Duodenal mucosa (tissue), 2 donors: Measurements from ENCODE around the gene VSIR.

Source experiments
- H3K27ac ChIP-seq: one replicate; pipeline ENCODE4 v1.7.0; 2013; ENCODE audit warnings: low read depth, low read length
- H3K27me3 ChIP-seq, 2 donors: one replicate each; pipeline ENCODE4 v1.7.0; 2013; ENCODE audit warnings: low read length in 2 of 2, control low read depth in 1 of 2; ENCODE audit not compliant: insufficient read depth in 2 of 2, control insufficient read depth in 1 of 2
- H3K36me3 ChIP-seq, 2 donors: one replicate each; pipeline ENCODE4 v1.7.0; 2013; ENCODE audit warnings: low read length in 2 of 2, control low read depth in 1 of 2; ENCODE audit not compliant: insufficient read depth in 2 of 2, control insufficient read depth in 1 of 2
- H3K4me1 ChIP-seq, 2 donors: one replicate each; pipeline ENCODE4 v1.7.0; 2013; ENCODE audit warnings: low read length in 2 of 2, control low read depth in 1 of 2; ENCODE audit not compliant: insufficient read depth in 2 of 2, control insufficient read depth in 1 of 2
- H3K4me3 ChIP-seq, 2 donors: one replicate each; pipeline ENCODE4 v1.7.0; 2013; ENCODE audit warnings: low read length in 2 of 2, low read depth in 1 of 2
- H3K9ac ChIP-seq, 2 donors: one replicate each; pipeline ENCODE4 v1.7.0; 2013; ENCODE audit warnings: low read length in 2 of 2, low read depth in 1 of 2
- H3K9me3 ChIP-seq, 2 donors: one replicate each; pipeline ENCODE4 v1.7.0; 2013; ENCODE audit warnings: low read length in 2 of 2, control low read depth in 1 of 2; ENCODE audit not compliant: control insufficient read depth in 1 of 2

Gene VSIR

DNA sequence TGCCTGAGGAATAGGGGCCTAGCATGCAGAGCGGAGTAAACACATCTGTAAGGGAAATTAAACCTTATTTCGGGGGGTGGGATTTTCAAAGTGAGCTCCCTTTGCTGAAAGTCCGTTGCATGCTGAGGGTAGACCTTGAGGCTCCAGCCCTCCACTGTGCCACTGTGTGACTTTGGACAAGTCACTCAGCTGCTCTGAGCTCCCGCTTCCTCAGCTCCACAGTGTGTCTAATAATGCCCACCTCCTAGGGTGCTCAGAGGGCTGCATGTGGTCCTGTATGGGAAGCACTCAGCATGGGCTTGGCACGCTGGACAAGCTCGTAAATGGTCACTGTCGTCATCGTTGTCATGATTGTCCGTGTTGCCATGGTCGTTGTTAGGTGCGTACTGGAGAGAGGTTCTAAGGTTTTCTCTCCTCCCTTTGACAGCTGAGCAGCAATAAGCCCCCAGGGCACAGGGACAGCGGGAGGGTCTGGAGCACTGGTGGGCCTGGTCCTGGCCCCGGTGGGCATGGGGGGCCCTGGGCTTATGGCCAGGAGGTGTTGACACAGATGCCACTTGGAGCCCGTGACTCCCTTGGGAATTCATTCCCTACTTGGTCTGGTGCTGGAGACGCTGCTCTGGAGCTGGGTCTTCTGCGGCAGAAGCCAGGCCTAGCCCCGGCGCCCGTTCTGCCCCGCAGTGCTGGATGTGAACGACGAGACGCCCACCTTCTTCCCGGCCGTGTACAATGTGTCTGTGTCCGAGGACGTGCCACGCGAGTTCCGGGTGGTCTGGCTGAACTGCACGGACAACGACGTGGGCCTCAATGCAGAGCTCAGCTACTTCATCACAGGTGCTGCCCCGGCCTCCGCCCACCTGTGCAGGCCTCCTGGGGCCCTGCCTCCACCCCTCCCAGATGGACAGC, 66.9 kb downstream of the VSIR start:
- Histone ChIP-seq H3K36me3 (no peaks in the 10 kb centered on the region), H3K4me1 (peaks cover 16 to 17% of the 10 kb centered on the region in 2 donors), H3K9me3 (no peaks in the 10 kb centered on the region), H3K27ac (no peak overlapping the region), H3K27me3 (no peaks in the 10 kb centered on the region), H3K4me3 (no peak overlapping the region), H3K9ac (no peak overlapping the region)

GRCh38 chr10:71705582-71705981, 67.7 kb downstream of the VSIR start:
- H3K9ac ChIP-seq: no peak overlapping the region
- H3K9me3 ChIP-seq: no peaks in the 10 kb centered on the region
- peaks cover 16 to 17% of the 10 kb centered on the region in 2 donors for H3K4me1 ChIP-seq
- no peak overlapping the region for H3K4me3 ChIP-seq
- H3K36me3 ChIP-seq: no peaks in the 10 kb centered on the region
- no peaks in the 10 kb centered on the region for H3K27me3 ChIP-seq
- no peak overlapping the region for H3K27ac ChIP-seq

- Histone ChIP-seq H3K27ac (no peak overlapping the region), H3K4me3 (no peak overlapping the region), H3K36me3 (no peaks in the 10 kb centered on the region), H3K9me3 (no peaks in the 10 kb centered on the region), H3K4me1 (peaks cover 16 to 17% of the 10 kb centered on the region in 2 donors), H3K9ac (no peak overlapping the region), H3K27me3 (no peaks in the 10 kb centered on the region)
These were observed 68.5 kb downstream of the VSIR start for GRCh38 chr10:71704816-71705215.

DNA sequence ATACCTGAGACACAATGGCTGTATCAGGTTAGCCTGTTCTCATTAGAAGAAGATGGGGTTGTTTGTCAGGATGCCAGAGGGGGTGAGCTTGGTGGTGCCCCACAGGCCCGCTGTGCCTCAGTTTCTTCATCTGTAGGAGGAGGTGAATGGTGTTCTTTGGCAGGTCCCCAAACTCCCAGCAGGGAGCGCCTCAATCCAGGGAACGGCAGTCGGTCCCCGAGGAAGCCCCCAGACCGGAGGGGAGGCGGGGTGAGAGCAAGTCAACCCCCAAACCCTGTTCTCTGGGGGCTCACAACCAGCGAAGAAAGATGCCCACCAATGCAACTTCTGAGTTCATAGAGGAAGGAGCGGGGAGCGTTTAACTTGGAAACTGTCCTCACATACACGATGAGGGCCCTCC, 69.7 kb downstream of the VSIR start:
- Histone ChIP-seq H3K36me3 (no peaks in the 10 kb centered on the region), H3K27me3 (no peaks in the 10 kb centered on the region), H3K27ac (no peak overlapping the region), H3K4me1 (peaks cover 7 to 10% of the 10 kb centered on the region in 2 donors), H3K4me3 (no peak overlapping the region), H3K9ac (no peak overlapping the region), H3K9me3 (no peaks in the 10 kb centered on the region)

DNA sequence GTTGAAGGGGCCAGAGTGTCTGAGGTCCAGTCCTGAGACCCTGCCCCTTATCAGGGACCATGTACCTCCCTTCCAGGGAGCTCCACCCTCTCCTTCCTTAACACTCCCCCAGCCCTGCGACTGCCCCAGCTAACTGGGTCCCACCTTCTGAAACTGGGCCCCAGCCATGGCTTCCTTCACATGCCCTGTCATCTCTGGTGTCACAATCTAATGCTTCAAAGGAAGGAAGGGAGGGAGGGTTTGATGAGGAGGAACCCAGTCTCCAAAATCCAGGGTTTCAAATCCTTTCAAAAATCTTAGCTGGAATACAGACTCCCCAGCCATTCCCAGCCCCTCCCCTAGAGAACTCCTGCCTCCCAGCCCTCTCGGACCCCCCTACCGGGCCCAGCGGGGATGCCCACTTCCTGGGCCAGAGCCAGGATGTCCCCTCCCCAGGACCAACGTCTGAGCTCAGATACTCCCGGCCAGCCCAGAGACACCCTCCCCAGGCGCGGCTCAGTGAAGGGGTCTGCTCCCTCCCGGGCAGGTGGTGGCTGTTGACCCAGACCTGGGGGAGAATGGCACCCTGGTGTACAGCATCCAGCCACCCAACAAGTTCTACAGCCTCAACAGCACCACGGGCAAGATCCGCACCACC, 71.7 kb downstream of the VSIR start:
- Histone ChIP-seq H3K36me3 (no peaks in the 10 kb centered on the region), H3K4me3 (no peak overlapping the region), H3K9ac (no peak overlapping the region), H3K27me3 (no peaks in the 10 kb centered on the region), H3K4me1 (peaks cover 6 to 10% of the 10 kb centered on the region in 2 donors), H3K9me3 (no peaks in the 10 kb centered on the region), H3K27ac (no peak overlapping the region)

DNA sequence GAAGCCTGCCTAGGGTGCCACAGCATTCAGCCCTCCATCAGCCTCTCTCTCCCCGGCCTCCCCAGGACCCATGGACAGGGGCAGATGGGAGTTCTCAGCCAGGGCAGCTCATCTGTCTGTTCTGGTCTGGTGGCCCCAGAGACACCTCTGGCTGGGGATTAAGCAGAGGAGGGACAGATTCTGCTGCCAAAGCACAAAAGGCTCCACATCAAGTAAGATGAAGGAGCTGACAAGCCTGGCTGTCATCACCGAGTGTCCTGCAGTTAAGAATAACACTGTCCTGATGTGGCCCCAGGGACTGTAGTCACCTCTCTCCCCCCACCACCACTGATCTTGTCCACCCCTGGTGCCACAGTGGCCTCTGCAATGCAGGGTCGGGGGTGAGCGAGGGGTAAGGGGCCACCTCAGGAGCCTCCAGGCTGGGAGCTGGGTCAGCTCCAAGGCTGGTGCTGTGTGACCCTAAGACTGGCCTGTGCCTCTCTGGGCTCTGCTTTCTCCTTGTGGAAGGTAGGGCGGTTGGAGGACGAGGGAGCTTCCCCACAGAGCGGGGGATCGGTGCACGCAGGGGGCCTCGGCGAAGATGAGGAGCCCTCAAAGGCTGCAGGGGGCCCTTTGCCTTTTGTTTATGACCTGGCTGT, 72.5 kb downstream of the VSIR start:
- no peak overlapping the region for H3K27ac ChIP-seq
- no peak overlapping the region for H3K9ac ChIP-seq
- H3K27me3 ChIP-seq: no peaks in the 10 kb centered on the region
- H3K9me3 ChIP-seq: no peaks in the 10 kb centered on the region
- H3K4me1 ChIP-seq: peaks cover 10 to 13% of the 10 kb centered on the region in 2 donors
- no peaks in the 10 kb centered on the region for H3K36me3 ChIP-seq
- no peak overlapping the region for H3K4me3 ChIP-seq

DNA sequence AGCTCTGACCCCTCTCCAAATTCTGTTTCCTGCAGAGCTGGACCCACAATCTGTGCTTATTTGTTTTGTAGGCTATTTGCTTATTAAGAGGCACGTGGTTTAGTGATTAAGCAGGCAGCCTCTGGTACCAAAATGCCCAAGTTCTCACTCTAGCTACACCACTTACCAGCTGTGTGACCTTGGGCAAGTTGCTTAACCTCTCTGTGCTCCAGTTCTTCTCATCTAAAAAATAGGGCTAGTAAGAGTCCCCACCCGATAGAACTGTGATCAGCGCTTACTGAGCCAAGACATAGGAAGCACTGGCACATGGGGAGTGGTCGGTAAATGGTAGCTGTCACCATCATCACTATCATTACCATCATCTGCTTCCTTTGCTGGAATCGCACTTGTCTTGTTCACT, 74.6 kb downstream of the VSIR start:
- H3K27ac ChIP-seq: no peak overlapping the region
- H3K9ac ChIP-seq: no peak overlapping the region
- H3K9me3 ChIP-seq: no peaks in the 10 kb centered on the region
- no peaks in the 10 kb centered on the region for H3K27me3 ChIP-seq
- no peak overlapping the region for H3K4me3 ChIP-seq
- peaks cover 24 to 34% of the 10 kb centered on the region in 2 donors for H3K4me1 ChIP-seq
- no peaks in the 10 kb centered on the region for H3K36me3 ChIP-seq

DNA sequence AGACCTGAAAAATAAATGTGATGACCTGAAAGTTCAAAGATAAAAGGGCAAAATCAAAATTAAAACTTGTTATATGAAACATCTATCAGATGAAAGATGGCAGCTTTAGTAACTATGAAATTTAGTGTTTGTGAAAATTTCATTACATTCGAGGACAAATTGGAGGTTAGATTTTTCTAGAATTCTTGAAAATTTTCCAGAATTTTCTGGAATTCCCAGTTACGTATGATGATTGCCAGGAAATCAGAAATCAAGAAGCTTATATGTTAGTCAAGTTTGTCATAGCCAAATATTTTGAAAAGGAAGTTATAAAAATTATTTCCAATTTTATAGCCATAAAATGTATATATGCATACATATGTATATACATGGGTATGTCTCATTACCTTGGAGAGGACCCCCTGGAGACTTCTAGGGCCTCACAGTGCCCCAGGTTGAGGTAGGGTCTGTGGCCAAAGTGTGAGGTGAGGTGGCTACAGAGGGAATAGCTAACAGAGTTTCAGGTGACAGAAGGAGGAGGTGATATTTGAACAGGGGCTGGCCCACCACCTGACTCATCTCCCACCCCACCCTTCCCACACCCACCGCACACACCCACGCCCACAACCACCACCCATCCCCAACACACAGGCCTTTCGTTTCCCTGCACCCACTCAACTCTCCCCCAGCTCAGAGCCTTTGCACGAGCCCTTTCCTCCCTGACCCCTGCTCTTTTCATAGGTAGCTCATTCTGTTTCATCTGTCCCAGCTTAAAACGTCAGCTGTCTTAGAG, 75.2 kb downstream of the VSIR start:
- no peak overlapping the region for H3K9ac ChIP-seq
- H3K9me3 ChIP-seq: no peaks in the 10 kb centered on the region
- no peaks in the 10 kb centered on the region for H3K27me3 ChIP-seq
- peaks cover 29 to 38% of the 10 kb centered on the region in 2 donors for H3K4me1 ChIP-seq
- H3K4me3 ChIP-seq: no peak overlapping the region
- no peaks in the 10 kb centered on the region for H3K36me3 ChIP-seq
- no peak overlapping the region for H3K27ac ChIP-seq
